Spleen (tissue), 7 donors: ENCODE results near the gene RAB7A.

ENCODE experiments used
- CTCF ChIP-seq, 11 experiments: fragments of 200-600 bp in 7 of 11; fragments of 450-650 bp in 4 of 11; sonication (generic) in 4 of 11; IDR thresholded peaks in 8 of 11; conservative IDR thresholded peaks in 3 of 11; 1 replicate in 7 of 11; 2 replicates in 4 of 11; pipeline versions ENCODE4 v1.4.0 to v1.8.0; 2016 to 2021; ENCODE audit warnings: antibody characterized with exemption in 11 of 11, inconsistent platforms in 4 of 11, mild to moderate bottlenecking in 1 of 11
- POLR2A ChIP-seq, 3 donors: fragments of 450-650 bp; IDR thresholded peaks; one replicate each; pipeline ENCODE4 v1.5.1; 2017; ENCODE audit warnings: antibody characterized with exemption in 3 of 3, mild to moderate bottlenecking in 1 of 3
- donor health status: DM: no; HTN: no; CAD: no; lungs with moderate emphysema.
- donor health status: DM: no; HTN: no; CAD: no.
- donor health status: DM: no; HTN: no; CAD: no.

GRCh38 chr3:128845778-128846485, 119.9 kb downstream of the RAB7A start:
- TF ChIP-seq CTCF (IDR thresholded peaks at IDR 0.05 in 8 of 11, conservative IDR thresholded peaks at IDR 0.05 in 3 of 11) (peak in 10 of 11 experiments; percentile 47 to 86 (median 71)), POLR2A (IDR thresholded peaks at IDR 0.05) (no peak)
